GM23338 (cell line): ENCODE data around the gene TCEA2. TPM values are rescaled to one million over a fixed set of nuclear protein-coding genes. Genes with fewer than 3 reads are reported as not detected.

Experiments used
- NANOG ChIP-seq: IDR thresholded peaks from 2 replicates; pipeline ENCODE4 v1.6.1; 2016; ENCODE audit warnings: antibody characterized with exemption, borderline replicate concordance
- STAT1 ChIP-seq: IDR thresholded peaks from one replicate; pipeline ENCODE4 v1.6.1; 2016; ENCODE audit warnings: antibody characterized with exemption; ENCODE audit not compliant: unreplicated experiment
- ZNF462 ChIP-seq: fragments of 250-450 bp; sonication (Bioruptor Pico); IDR thresholded peaks from 2 replicates; pipeline ENCODE4 v1.5.0; 2020; ENCODE audit warnings: mild to moderate bottlenecking, moderate library complexity
- polyA plus RNA-seq: library from polyadenylated mRNA; unstranded; fragments of >200 nt; fragmentation: Nextera tagmentation; extraction: Ambion mirVana; gene quantifications from 2 replicates; pipeline ENCODE4 v1.2.1, GENCODE V29; 2016
- total RNA-seq: library from RNA; depleted of rRNA; stranded (reverse); fragments of >200 nt; shearing (Covaris generic); gene quantifications from 2 replicates; pipeline ENCODE4 v1.2.3, GENCODE V29; 2014
- TF ChIP-seq, protein P1 (sequence below): IDR thresholded peaks from one replicate; pipeline ENCODE4 v1.6.1; 2018; ENCODE audit warnings: antibody characterized with exemption; ENCODE audit not compliant: unreplicated experiment

TCEA2 gene
- total and polyA plus RNA-seq, 2 experiments from 2014 or later, result 21.0 to 54.4 TPM

DNA sequence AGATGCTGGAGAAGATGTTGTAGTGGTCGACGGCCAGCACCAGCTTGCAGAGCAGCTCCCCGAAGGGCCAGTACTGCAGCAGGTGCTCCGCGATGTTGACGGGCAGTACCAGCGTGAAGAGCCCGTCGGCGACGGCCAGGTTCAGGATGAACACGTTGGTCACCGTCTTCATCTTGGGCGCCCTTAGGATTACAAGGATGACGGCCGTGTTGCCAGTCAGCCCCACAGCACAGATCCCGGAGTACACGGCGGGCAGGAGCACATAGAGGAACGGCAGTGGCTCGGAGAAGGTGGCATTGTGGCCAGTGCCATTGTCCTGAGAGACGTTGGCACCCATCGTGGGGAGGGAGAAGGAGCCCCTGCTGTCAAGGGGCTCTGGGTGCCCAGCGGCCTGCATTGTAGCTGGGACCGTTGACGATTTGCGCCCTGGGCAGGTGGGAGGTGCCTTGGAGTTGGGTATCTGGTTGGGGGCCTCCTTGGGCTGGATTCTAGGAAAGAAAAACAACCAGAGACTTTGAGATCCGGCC is 43.5 kb downstream of the TCEA2 start (continued):
- TF ChIP-seq ZNF462 (no peak), NANOG (no peak), STAT1 (no peak)
- TF ChIP-seq, protein P1, sequence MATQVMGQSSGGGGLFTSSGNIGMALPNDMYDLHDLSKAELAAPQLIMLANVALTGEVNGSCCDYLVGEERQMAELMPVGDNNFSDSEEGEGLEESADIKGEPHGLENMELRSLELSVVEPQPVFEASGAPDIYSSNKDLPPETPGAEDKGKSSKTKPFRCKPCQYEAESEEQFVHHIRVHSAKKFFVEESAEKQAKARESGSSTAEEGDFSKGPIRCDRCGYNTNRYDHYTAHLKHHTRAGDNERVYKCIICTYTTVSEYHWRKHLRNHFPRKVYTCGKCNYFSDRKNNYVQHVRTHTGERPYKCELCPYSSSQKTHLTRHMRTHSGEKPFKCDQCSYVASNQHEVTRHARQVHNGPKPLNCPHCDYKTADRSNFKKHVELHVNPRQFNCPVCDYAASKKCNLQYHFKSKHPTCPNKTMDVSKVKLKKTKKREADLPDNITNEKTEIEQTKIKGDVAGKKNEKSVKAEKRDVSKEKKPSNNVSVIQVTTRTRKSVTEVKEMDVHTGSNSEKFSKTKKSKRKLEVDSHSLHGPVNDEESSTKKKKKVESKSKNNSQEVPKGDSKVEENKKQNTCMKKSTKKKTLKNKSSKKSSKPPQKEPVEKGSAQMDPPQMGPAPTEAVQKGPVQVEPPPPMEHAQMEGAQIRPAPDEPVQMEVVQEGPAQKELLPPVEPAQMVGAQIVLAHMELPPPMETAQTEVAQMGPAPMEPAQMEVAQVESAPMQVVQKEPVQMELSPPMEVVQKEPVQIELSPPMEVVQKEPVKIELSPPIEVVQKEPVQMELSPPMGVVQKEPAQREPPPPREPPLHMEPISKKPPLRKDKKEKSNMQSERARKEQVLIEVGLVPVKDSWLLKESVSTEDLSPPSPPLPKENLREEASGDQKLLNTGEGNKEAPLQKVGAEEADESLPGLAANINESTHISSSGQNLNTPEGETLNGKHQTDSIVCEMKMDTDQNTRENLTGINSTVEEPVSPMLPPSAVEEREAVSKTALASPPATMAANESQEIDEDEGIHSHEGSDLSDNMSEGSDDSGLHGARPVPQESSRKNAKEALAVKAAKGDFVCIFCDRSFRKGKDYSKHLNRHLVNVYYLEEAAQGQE, result no peak
